GM18861 (cell line): ENCODE measurements around the gene TPD52L1.
"Not testable (repeated sequence)": the region's sequence is repeated elsewhere in the genome, so short reads cannot be mapped to it uniquely, and the experiment has no call there.

Experiments
- ATAC-seq: cut with Tn5 transposase; IDR thresholded peaks from one replicate; pipeline ENCODE4 v1.9.1; 2021; ENCODE audit not compliant: unreplicated experiment

TPD52L1 gene

GRCh38 chr6:125267806-125268523 is 114.4 kb downstream of the TPD52L1 start:
- no peak for ATAC-seq

- no peak for ATAC-seq
Observed at GRCh38 chr6:125268765-125269164, 115.2 kb downstream of the TPD52L1 start.

GRCh38 chr6:125269328-125269985 is 115.9 kb downstream of the TPD52L1 start:
- ATAC-seq = no peak

GRCh38 chr6:125270380-125270779 is 116.8 kb downstream of the TPD52L1 start:
- no peak for ATAC-seq

GRCh38 chr6:125271486-125272159 is 118.0 kb downstream of the TPD52L1 start:
- ATAC-seq = no peak

GRCh38 chr6:125273251-125273650 is 119.7 kb downstream of the TPD52L1 start:
- no peak for ATAC-seq

- ATAC-seq = no peak
Observed at GRCh38 chr6:125273965-125274364, 120.4 kb downstream of the TPD52L1 start.

GRCh38 chr6:125274935-125275334 is 121.4 kb downstream of the TPD52L1 start:
- no peak for ATAC-seq

- no peak for ATAC-seq
Observed at GRCh38 chr6:125275779-125276178, 122.2 kb downstream of the TPD52L1 start.

- ATAC-seq = no peak
Observed at GRCh38 chr6:125277838-125278237, 124.3 kb downstream of the TPD52L1 start.

GRCh38 chr6:125279961-125280360 is 126.4 kb downstream of the TPD52L1 start:
- ATAC-seq = no peak

GRCh38 chr6:125280370-125281035 is 126.9 kb downstream of the TPD52L1 start:
- ATAC-seq = not testable (repeated sequence)

GRCh38 chr6:125282470-125282869 is 128.9 kb downstream of the TPD52L1 start:
- not testable (repeated sequence) for ATAC-seq

- no peak for ATAC-seq
Observed at GRCh38 chr6:125285353-125285752, 131.8 kb downstream of the TPD52L1 start.

- no peak for ATAC-seq
Observed at GRCh38 chr6:125285936-125286335, 132.4 kb downstream of the TPD52L1 start.

GRCh38 chr6:125287718-125288117 is 134.1 kb downstream of the TPD52L1 start:
- ATAC-seq = no peak

- no peak for ATAC-seq
Observed at GRCh38 chr6:125293587-125293986, 140.0 kb downstream of the TPD52L1 start.

GRCh38 chr6:125294036-125294435 is 140.5 kb downstream of the TPD52L1 start:
- ATAC-seq = no peak

- no peak for ATAC-seq
Observed at GRCh38 chr6:125294925-125295324, 141.4 kb downstream of the TPD52L1 start.

- no peak for ATAC-seq
Observed at GRCh38 chr6:125296471-125296870, 142.9 kb downstream of the TPD52L1 start.

GRCh38 chr6:125299257-125299656 is 145.7 kb downstream of the TPD52L1 start:
- no peak for ATAC-seq
